ENCODE results near the gene FDXR. TPM values are rescaled to one million over a fixed set of nuclear protein-coding genes. Genes with fewer than 3 reads are reported as not detected.
A peak's percentile ranks its signal among the peaks of the same experiment; 100 is the strongest.
"Not testable (repeated sequence)": the region's sequence is repeated elsewhere in the genome, so short reads cannot be mapped to it uniquely, and the experiment has no call there.

Gene FDXR
- polyA plus RNA-seq, 4 donors, result 9.2 to 16.6 (median 12.5) TPM

GRCh38 chr17:74918906-74919305, 46.1 kb upstream of the FDXR start:
- H3K9me3 ChIP-seq (ENCODE audit: control insufficient read depth in 2 of 2, insufficient read depth in 1 of 2, low read depth in 1 of 2, low read length in 1 of 2), result no peaks in the 10 kb centered on the region
- H3K4me3 ChIP-seq (ENCODE audit: low read depth in 1 of 3, low read length in 3 of 3), result no peak overlapping the region
- peaks cover 0 to 3% (median 0%) of the 10 kb centered on the region in 3 donors for H3K36me3 ChIP-seq (ENCODE audit: control insufficient read depth in 3 of 3, insufficient read depth in 2 of 3, low read depth in 1 of 3, low read length in 3 of 3)
- H3K27ac ChIP-seq (ENCODE audit: low read depth in 1 of 3, low read length in 2 of 3), result no peak overlapping the region
- DNase-seq (no peak), FAIRE-seq (no peak)
- H3K27me3 ChIP-seq (ENCODE audit: control insufficient read depth in 3 of 3, insufficient read depth in 3 of 3, low read length in 3 of 3), result peaks cover 0 to 48% (median 13%) of the 10 kb centered on the region in 3 donors
- H3K4me1 ChIP-seq (ENCODE audit: control insufficient read depth in 3 of 3, insufficient read depth in 2 of 3, low read depth in 1 of 3, low read length in 2 of 3), result peaks cover 2 to 17% (median 4%) of the 10 kb centered on the region in 3 donors
- WGBS, 3 donors, result 73 to 90% (median 85%) methylated on average over 5 of the region's 5 CpGs

GRCh38 chr17:74917430-74917829, 44.6 kb upstream of the FDXR start:
- Histone ChIP-seq H3K27ac (ENCODE audit: low read depth in 1 of 3, low read length in 2 of 3) (no peak overlapping the region), H3K4me3 (ENCODE audit: low read depth in 1 of 3, low read length in 3 of 3) (no peak overlapping the region), H3K36me3 (ENCODE audit: control insufficient read depth in 3 of 3, insufficient read depth in 2 of 3, low read depth in 1 of 3, low read length in 3 of 3) (peaks cover 0 to 3% (median 0%) of the 10 kb centered on the region in 3 donors), H3K27me3 (ENCODE audit: control insufficient read depth in 3 of 3, insufficient read depth in 3 of 3, low read length in 3 of 3) (peaks cover 0 to 35% (median 6%) of the 10 kb centered on the region in 3 donors), H3K4me1 (ENCODE audit: control insufficient read depth in 3 of 3, insufficient read depth in 2 of 3, low read depth in 1 of 3, low read length in 2 of 3) (peaks cover 0 to 10% (median 0%) of the 10 kb centered on the region in 3 donors), H3K9me3 (ENCODE audit: control insufficient read depth in 2 of 2, insufficient read depth in 1 of 2, low read depth in 1 of 2, low read length in 1 of 2) (no peaks in the 10 kb centered on the region)
- DNase-seq, result no peak
- no peak for FAIRE-seq
- 53 to 64% (median 58%) methylated on average over 10 of the region's 10 CpGs for WGBS, 3 donors

DNA sequence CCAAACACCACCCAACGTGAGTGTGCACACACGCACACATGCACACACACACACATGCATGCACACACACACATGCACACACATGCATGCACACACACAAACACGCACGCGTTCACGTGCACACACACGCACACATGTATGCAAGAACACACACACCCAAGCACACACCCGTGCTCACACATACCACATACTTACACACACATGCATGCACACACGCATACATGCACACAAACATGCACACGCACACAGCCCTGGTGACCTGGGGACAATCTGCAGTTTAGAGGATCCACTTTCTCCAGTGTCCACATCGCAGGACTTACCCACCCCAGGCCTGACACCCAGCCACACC, 44.0 kb upstream of the FDXR start:
- Histone ChIP-seq H3K36me3 (ENCODE audit: control insufficient read depth in 3 of 3, insufficient read depth in 2 of 3, low read depth in 1 of 3, low read length in 3 of 3) (peaks cover 0 to 3% (median 0%) of the 10 kb centered on the region in 3 donors), H3K27ac (ENCODE audit: low read depth in 1 of 3, low read length in 2 of 3) (no peak overlapping the region), H3K4me1 (ENCODE audit: control insufficient read depth in 3 of 3, insufficient read depth in 2 of 3, low read depth in 1 of 3, low read length in 2 of 3) (peaks cover 0 to 11% (median 0%) of the 10 kb centered on the region in 3 donors), H3K27me3 (ENCODE audit: control insufficient read depth in 3 of 3, insufficient read depth in 3 of 3, low read length in 3 of 3) (peaks cover 0 to 29% (median under 1%) of the 10 kb centered on the region in 3 donors), H3K4me3 (ENCODE audit: low read depth in 1 of 3, low read length in 3 of 3) (no peak overlapping the region), H3K9me3 (ENCODE audit: control insufficient read depth in 2 of 2, insufficient read depth in 1 of 2, low read depth in 1 of 2, low read length in 1 of 2) (no peaks in the 10 kb centered on the region)
- FAIRE-seq, result no peak
- WGBS, 3 donors, result 84 to 88% (median 85%) methylated on average over 11 of the region's 11 CpGs
- DNase-seq, result no peak

GRCh38 chr17:74916136-74916850, 43.5 kb upstream of the FDXR start:
- H3K4me1 ChIP-seq (ENCODE audit: control insufficient read depth in 3 of 3, insufficient read depth in 2 of 3, low read depth in 1 of 3, low read length in 2 of 3), result peaks cover 0 to 12% (median 0%) of the 10 kb centered on the region in 3 donors
- WGBS, 3 donors, result 87 to 92% (median 92%) methylated on average over 13 of the region's 13 CpGs
- peaks cover 0 to 24% (median 0%) of the 10 kb centered on the region in 3 donors for H3K27me3 ChIP-seq (ENCODE audit: control insufficient read depth in 3 of 3, insufficient read depth in 3 of 3, low read length in 3 of 3)
- no peak for FAIRE-seq
- H3K36me3 ChIP-seq (ENCODE audit: control insufficient read depth in 3 of 3, insufficient read depth in 2 of 3, low read depth in 1 of 3, low read length in 3 of 3), result peaks cover 0 to 3% (median 0%) of the 10 kb centered on the region in 3 donors
- no peak overlapping the region for H3K4me3 ChIP-seq (ENCODE audit: low read depth in 1 of 3, low read length in 3 of 3)
- H3K27ac ChIP-seq (ENCODE audit: low read depth in 1 of 3, low read length in 2 of 3), result no peak overlapping the region
- no peak for DNase-seq
- H3K9me3 ChIP-seq (ENCODE audit: control insufficient read depth in 2 of 2, insufficient read depth in 1 of 2, low read depth in 1 of 2, low read length in 1 of 2), result no peaks in the 10 kb centered on the region

DNA sequence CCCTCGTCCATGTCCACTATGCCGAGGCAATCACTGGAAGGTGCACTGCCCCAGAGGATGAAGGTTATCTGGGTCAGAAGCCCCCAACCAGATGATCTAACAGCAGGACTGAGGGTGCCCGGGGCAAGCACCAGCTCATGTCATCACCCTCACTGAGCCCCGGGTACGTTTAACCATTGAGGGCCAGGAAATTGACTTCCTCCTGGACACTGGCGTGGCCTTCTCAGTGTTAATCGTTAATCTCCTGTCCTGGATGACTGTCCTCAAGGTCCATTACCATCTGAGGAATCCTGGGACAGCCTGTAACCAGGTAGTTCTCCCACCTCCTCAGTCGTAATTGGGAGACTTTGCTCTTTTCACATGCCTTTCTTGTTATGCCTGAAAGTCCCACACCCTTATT, 38.6 kb upstream of the FDXR start:
- not testable (repeated sequence) for FAIRE-seq; H3K4me3 ChIP-seq (ENCODE audit: low read depth in 1 of 3, low read length in 3 of 3); H3K36me3 ChIP-seq (ENCODE audit: control insufficient read depth in 3 of 3, insufficient read depth in 2 of 3, low read depth in 1 of 3, low read length in 3 of 3); H3K27me3 ChIP-seq (ENCODE audit: control insufficient read depth in 3 of 3, insufficient read depth in 3 of 3, low read length in 3 of 3); H3K9me3 ChIP-seq (ENCODE audit: control insufficient read depth in 2 of 2, insufficient read depth in 1 of 2, low read depth in 1 of 2, low read length in 1 of 2)
- Histone ChIP-seq H3K27ac (ENCODE audit: low read depth in 1 of 3, low read length in 2 of 3) (peak overlapping the region in 1 of 3 donors; percentile 74), H3K4me1 (ENCODE audit: control insufficient read depth in 3 of 3, insufficient read depth in 2 of 3, low read depth in 1 of 3, low read length in 2 of 3) (peaks cover 0 to 16% (median 0%) of the 10 kb centered on the region in 3 donors)
- DNase-seq, result peak; percentile 37 to 57
- WGBS, 3 donors, result 43 to 65% (median 59%) methylated on average over 6 to 8 of the region's 8 CpGs

DNA sequence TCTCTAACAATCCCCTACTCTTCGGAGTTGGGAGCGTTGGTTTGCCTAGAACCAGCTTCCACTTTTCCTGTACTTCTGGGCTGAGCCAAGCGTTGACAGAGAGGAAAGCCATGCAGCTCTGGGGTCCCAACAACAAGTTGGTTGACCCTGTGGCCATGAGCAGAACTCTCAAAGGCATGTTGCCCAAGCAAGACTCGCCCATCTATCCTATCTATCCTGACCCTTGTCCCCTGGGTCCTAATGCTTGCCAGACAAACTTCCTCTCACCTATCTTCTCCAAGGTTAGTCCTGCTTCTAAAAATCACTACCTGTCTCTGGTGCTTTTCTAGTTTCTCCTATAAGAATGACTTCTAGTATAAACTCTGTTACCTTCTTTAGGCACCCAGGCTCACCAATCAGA, 36.3 kb upstream of the FDXR start:
- H3K9me3 ChIP-seq (ENCODE audit: control insufficient read depth in 2 of 2, insufficient read depth in 1 of 2, low read depth in 1 of 2, low read length in 1 of 2); H3K4me3 ChIP-seq (ENCODE audit: low read depth in 1 of 3, low read length in 3 of 3); H3K27ac ChIP-seq (ENCODE audit: low read depth in 1 of 3, low read length in 2 of 3); FAIRE-seq; H3K36me3 ChIP-seq (ENCODE audit: control insufficient read depth in 3 of 3, insufficient read depth in 2 of 3, low read depth in 1 of 3, low read length in 3 of 3); H3K27me3 ChIP-seq (ENCODE audit: control insufficient read depth in 3 of 3, insufficient read depth in 3 of 3, low read length in 3 of 3): not testable (repeated sequence)
- peak; percentile 38 to 53 for DNase-seq
- WGBS, 3 donors, result 66 to 71% (median 68%) methylated on average over 4 of the region's 4 CpGs
- H3K4me1 ChIP-seq (ENCODE audit: control insufficient read depth in 3 of 3, insufficient read depth in 2 of 3, low read depth in 1 of 3, low read length in 2 of 3), result peaks cover 0 to 16% (median 0%) of the 10 kb centered on the region in 3 donors

DNA sequence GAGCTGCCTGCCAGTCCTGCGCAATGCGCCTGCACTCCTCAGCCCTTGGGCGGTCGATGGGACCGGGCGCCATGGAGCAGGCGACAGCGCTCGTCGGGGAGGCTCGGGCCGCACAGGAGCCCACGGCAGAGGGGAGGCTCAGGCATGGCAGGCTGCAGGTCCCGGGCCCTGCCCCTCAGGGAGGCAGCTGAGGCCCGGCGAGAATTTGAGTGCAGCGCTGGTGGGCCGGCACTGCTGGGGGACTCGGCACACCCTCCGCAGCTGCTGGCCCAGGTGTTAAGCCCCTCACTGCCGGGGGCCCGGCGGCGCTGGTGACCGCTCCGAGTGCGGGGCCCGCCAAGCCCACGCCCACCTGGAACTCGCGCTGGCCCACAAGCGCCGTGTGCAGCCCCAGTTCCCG, 34.2 kb upstream of the FDXR start:
- no peak for DNase-seq
- Histone ChIP-seq H3K27ac (ENCODE audit: low read depth in 1 of 3, low read length in 2 of 3) (no peak overlapping the region), H3K4me3 (ENCODE audit: low read depth in 1 of 3, low read length in 3 of 3) (no peak overlapping the region), H3K36me3 (ENCODE audit: control insufficient read depth in 3 of 3, insufficient read depth in 2 of 3, low read depth in 1 of 3, low read length in 3 of 3) (no peaks in the 10 kb centered on the region), H3K9me3 (ENCODE audit: control insufficient read depth in 2 of 2, insufficient read depth in 1 of 2, low read depth in 1 of 2, low read length in 1 of 2) (no peaks in the 10 kb centered on the region), H3K4me1 (ENCODE audit: control insufficient read depth in 3 of 3, insufficient read depth in 2 of 3, low read depth in 1 of 3, low read length in 2 of 3) (peaks cover 0 to 8% (median 0%) of the 10 kb centered on the region in 3 donors), H3K27me3 (ENCODE audit: control insufficient read depth in 3 of 3, insufficient read depth in 3 of 3, low read length in 3 of 3) (peaks cover 0 to 2% (median 0%) of the 10 kb centered on the region in 3 donors)
- 96 to 97% (median 96%) methylated on average over 26 to 34 of the region's 34 CpGs for WGBS, 3 donors
- FAIRE-seq, result no peak

DNA sequence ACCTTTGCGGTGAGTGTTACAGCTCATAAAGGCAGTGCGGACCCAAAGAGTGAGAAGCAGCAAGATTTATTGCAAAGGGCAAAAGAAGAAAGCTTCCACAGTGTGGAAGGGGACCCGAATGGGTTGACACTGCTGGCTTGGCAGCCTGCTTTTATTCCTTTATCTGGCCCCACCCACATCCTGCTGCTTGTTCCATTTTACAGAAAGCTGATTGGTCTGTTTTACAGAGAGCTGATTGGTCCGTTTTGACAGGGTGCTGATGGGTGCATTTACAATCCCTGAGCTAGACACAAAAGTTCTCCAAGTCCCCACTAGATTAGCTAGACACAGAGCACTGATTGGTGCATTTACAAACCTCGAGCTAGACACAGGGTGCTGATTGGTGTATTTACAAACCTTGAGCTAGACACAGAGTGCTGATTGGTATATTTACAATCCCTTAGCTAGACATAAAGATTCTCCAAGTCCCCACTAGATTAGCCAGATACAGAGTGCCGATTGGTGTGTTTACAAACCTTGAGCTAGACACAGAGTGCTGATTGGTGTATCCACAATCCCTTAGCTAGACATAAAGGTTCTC, 33.5 kb upstream of the FDXR start:
- H3K27me3 ChIP-seq (ENCODE audit: control insufficient read depth in 3 of 3, insufficient read depth in 3 of 3, low read length in 3 of 3); DNase-seq; H3K27ac ChIP-seq (ENCODE audit: low read depth in 1 of 3, low read length in 2 of 3); H3K4me1 ChIP-seq (ENCODE audit: control insufficient read depth in 3 of 3, insufficient read depth in 2 of 3, low read depth in 1 of 3, low read length in 2 of 3); H3K4me3 ChIP-seq (ENCODE audit: low read depth in 1 of 3, low read length in 3 of 3); H3K9me3 ChIP-seq (ENCODE audit: control insufficient read depth in 2 of 2, insufficient read depth in 1 of 2, low read depth in 1 of 2, low read length in 1 of 2); FAIRE-seq; H3K36me3 ChIP-seq (ENCODE audit: control insufficient read depth in 3 of 3, insufficient read depth in 2 of 3, low read depth in 1 of 3, low read length in 3 of 3): not testable (repeated sequence)
- 66 to 71% (median 67%) methylated on average over 6 of the region's 6 CpGs for WGBS, 3 donors

Data from small intestine (tissue), 7 donors.